ENCODE data around the gene TBC1D22A.
"Not testable (repeated sequence)": the region's sequence is repeated elsewhere in the genome, so short reads cannot be mapped to it uniquely, and the experiment has no call there.

TBC1D22A gene

GRCh38 chr22:47130883-47131631 is 368.6 kb downstream of the TBC1D22A start:
- DNase-seq = no peak

DNA sequence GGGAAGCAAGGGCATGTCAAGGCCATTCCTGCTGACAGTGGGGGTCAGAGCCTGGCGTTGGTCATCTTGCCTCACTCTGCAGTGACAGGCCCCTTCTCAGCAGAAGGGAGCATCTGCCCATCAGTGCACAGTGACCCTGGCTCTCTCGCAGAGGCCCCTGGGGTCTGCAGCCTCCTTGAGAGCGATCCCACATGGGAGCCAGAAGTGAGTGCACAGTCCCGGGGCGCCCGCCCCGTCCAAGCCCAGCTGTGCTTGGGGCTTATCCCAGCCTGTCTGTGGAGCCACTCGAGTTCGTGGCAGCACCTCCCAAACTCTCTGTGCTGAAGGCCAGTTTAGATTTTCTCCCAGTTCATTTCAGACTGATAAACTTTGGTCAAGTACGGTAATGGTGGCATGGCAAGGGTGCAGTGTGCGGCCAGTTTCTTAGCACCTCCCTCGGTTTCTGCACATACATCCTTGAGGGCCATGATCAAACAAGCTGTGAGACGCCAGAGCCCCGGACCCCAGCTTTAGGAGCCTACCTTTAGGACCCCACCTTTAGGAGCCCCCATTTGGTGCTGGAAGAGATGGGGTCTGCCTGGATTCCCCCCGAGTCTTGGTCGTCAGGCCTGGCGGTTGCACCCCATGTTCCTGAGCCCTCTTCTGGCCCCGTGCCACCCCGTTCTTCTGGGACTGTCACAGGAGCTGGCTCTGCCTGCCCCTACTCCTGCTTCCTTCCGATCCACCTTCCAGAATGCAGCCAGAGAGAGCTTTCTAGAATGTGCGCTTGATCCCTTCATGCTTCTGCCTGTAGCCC is 369.4 kb downstream of the TBC1D22A start:
- DNase-seq = no peak

DNA sequence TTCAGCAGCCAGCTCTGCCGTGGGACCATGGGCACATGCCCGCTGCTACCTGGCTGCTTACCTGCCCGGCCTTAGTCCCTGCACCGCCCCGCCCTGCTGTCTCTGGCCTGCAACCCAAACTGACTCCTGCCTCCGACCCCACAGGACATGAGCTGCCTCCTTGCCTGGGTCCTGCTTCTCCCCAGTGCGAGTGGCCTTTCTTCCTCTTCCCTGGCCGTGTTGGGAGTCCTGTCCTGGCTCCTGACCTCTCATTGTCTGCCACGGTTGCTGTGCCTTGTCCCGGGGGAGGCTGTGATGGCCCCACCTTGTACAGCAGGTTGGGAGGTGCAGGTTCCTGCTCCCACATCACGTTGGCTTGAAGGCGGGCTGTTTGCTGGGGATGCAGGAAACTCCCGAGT is 370.0 kb downstream of the TBC1D22A start:
- DNase-seq = no peak

DNA sequence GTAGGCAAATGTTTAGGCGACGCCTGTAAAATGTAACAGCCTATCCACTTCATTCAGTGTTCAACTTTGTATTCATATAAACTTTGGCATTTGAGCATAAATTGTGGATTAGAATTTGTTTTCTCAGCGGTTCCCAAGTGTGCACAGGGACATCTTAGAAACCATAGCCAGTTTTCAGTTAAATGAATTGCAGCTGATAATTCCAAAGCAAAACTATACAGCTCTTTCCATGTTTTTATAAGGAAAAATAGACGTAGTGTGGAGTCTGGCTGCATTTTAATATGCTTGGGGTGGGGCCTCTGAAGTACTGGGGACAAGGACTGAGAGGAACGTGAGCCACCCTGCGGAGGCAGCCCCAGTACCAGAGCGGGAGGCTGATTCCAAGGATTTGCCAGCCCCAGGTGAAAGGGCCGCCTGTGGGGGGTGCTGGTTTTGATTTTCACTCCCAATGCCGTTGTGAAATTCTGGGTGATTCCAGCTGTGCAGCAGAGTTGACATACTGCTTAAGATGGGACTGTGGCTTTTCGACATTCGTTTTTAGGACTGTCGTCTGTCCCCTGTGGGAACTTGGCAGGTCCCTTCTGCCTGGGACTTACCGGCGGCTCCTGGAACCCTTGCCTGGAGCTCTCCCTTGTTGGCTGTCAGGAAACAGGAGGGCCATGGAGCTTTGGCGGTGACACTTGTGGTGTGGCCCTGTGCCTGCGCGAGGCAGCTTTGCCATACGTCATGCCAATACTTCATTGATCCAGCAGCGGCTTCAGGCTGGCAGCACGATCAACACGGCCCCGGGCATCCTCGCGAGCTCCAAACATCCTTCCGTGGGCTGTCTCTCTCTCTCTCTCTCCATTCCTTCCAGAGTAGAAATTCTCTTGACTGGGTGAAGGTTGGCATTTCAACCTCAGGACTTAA is 370.9 kb downstream of the TBC1D22A start:
- no peak for DNase-seq

- no peak for DNase-seq
Measured at GRCh38 chr22:47134222-47134621, 371.8 kb downstream of the TBC1D22A start.

DNA sequence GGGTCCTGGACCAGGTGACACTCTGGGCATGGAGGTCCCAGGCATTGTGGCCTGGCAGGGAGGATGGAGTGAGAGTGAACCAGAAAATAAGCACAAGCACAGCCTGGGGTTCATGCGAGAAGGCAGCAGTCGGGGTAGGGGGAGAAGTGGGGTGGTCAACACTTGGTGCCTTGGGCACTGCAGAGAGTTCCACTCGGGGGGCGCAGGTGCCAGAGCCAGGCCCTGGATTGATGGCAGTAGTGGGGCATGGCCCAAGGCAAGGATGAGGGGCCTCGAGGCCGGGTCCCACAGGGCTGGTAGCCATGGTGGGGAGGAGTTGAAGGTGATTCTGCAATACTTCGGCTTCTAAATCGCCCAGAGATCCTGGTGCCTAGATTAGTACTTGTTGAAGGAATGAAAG is 372.9 kb downstream of the TBC1D22A start:
- DNase-seq = no peak

GRCh38 chr22:47136050-47136449 is 373.6 kb downstream of the TBC1D22A start:
- no peak for DNase-seq

GRCh38 chr22:47136671-47137070 is 374.2 kb downstream of the TBC1D22A start:
- DNase-seq = no peak

- DNase-seq = no peak
Measured at GRCh38 chr22:47139013-47139789, 376.8 kb downstream of the TBC1D22A start.

GRCh38 chr22:47139790-47140119 is 377.3 kb downstream of the TBC1D22A start:
- no peak for DNase-seq

- not testable (repeated sequence) for DNase-seq
Measured at GRCh38 chr22:47140975-47141374, 378.5 kb downstream of the TBC1D22A start.

DNA sequence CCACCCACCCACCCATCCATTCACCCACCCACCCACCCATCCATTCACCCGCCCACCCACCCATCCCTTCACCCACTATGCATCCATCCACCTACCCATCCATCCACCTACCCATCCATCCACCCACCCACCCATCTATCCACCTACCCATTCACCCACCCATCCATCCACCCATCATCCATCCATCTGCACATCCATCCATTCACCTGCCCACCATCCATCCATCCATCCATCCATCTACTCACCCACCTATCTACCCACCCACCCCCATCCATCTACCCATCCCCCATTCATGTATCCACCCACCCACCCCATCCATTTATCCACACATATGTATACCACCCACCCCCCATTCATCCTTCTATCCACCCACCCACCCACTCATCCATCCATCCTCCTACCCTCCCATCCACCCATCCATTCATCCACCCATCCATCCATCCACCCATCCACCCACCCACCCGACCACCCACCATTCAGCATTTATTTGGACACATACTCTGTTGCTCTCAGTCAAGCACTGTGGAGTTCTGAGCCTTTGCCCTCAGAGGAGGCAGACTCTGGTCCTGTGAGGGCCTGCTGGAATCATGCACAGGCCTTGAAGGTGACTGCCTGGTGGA is 380.1 kb downstream of the TBC1D22A start:
- DNase-seq = no peak

DNA sequence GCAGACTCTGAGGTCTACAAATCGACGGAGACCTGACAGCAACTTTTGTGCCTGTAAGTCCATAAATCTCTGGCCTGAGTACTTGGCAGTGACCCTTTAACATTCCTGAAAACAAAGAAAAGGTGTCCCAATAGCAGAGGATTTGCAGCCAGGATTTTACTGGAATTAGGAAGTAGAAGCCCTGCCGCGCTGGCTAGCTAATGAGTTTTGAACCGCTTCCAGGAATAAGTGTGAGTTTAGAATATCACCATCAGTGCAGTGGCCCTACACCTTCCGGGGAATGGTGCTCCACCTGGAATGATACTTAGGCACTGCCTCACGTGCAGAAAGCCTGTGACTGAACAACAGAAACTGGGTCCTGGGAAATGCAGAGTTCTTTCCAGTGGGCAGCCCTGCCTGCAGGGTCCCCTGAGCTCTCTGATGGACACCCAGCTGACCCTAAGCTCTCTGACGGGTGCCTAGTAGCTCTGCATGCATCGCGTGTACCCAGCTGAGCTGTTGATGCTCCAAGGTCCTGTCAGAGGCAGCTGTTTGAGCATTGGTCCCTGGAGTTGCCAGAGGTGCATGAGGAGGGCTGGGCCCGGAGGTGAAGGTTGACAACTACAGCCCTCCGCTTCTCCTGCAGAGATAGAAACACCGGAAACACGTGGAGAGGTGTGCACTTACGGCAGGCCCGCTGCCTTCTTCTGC is 380.9 kb downstream of the TBC1D22A start:
- DNase-seq = no peak

GRCh38 chr22:47144076-47144765 is 381.8 kb downstream of the TBC1D22A start:
- DNase-seq = no peak

GRCh38 chr22:47144791-47145425 is 382.5 kb downstream of the TBC1D22A start:
- DNase-seq = no peak

- no peak for DNase-seq
Measured at GRCh38 chr22:47145883-47146282, 383.4 kb downstream of the TBC1D22A start.

DNA sequence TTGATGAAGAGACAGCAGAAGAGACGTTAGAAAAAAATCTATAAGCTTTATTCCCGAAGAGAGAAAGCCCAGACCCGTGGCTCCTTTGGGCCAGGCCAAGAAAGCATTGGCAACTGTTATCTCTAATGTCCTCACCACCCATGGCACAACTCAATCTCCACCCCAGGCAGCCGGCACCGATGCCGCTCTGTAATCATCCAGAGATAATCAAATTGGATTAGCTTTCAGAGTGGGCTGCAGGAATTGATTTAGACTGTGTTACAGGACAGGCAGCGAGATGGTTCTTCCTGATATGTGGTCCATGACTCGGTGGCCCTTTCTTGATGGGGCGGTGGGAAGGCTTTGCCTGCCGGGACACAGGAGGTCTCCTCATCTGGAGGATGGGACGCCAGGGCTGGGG is 383.9 kb downstream of the TBC1D22A start:
- DNase-seq = no peak

DNA sequence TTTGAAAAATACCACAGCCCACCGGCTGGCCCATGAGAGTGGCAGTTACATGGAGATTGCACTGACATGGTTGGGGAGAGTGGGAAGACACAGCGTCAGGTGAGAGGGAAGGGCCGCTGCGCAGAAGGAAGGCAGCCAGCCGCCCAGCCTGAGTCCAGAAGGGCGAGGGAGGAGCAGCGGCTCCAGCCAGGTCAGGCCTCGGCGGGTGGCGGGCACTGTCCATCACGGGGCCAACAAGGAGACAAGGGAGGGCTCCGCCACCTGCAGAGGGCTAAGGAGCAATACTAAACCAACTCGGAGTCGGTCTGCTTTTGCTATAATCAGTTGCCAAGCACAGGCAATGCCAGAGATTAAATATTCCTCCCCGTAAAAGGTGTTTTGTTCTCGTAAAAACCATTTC is 384.5 kb downstream of the TBC1D22A start:
- no peak for DNase-seq

DNA sequence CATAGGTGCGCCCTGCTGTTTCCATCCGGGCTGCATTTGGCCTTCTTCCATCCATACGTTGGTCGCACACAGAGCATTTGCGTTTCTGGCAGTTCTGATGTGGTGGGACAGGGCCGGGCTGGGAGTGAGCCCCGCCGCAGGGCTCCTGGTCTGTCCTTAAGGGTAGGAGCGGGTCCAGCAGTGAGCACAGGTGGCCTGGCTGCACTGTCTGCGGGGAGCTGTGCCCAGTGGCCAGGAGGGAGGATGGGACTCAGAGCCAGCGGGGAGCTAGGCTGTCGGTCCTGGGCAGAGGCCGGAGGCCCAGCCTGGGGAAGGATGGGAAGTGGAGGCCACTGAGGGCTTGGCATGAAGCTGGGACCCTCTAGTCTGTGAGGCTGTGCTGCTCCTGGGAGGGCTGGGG is 385.1 kb downstream of the TBC1D22A start:
- no peak for DNase-seq

DNA sequence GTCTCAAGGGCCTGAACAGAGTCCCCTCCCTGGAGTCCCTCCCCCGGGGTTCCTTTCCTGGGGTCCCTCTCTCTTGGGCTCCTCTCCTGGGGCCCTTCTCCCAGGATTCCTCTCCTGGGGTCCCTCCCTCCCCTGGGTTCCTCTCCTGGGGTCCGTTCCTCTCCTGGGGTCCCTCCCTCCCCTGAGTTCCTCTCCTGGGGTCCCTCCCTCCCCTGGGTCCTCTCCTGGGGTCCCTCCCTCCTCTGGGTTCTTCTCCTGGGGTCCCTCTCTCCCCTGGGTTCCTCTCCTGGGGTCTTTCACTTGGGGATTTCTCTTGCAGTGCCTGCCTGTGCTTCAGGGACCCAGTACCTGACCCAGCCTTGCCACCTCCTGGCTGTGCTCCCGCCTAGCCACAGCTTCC is 386.1 kb downstream of the TBC1D22A start:
- no peak for DNase-seq
